ENCODE data around the gene CLEC14A.

The CLEC14A gene

GRCh38 chr14:38224338-38224737, 31.6 kb downstream of the CLEC14A start:
- in situ Hi-C loops (cut with HindIII; ENCODE audit: low pct_ligation_motif_present, low sequenced_read_pairs): no loop called here
- Histone ChIP-seq H3K27ac (no peak overlapping the region), H3K4me3 (ENCODE audit: low read depth, low read length) (no peak overlapping the region), H3K27me3 (replicated peaks) (no peaks in the 10 kb centered on the region), H3K36me3 (replicated peaks) (no peaks in the 10 kb centered on the region)
- DNase-seq: no peak
- TF ChIP-seq, protein P1, sequence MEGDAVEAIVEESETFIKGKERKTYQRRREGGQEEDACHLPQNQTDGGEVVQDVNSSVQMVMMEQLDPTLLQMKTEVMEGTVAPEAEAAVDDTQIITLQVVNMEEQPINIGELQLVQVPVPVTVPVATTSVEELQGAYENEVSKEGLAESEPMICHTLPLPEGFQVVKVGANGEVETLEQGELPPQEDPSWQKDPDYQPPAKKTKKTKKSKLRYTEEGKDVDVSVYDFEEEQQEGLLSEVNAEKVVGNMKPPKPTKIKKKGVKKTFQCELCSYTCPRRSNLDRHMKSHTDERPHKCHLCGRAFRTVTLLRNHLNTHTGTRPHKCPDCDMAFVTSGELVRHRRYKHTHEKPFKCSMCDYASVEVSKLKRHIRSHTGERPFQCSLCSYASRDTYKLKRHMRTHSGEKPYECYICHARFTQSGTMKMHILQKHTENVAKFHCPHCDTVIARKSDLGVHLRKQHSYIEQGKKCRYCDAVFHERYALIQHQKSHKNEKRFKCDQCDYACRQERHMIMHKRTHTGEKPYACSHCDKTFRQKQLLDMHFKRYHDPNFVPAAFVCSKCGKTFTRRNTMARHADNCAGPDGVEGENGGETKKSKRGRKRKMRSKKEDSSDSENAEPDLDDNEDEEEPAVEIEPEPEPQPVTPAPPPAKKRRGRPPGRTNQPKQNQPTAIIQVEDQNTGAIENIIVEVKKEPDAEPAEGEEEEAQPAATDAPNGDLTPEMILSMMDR (IDR thresholded peaks at IDR 0.05; ENCODE audit: low read depth, low read length, missing control alignments): no peak

- in situ Hi-C loops (cut with HindIII; ENCODE audit: low pct_ligation_motif_present, low sequenced_read_pairs): no loop called here
- no peaks in the 10 kb centered on the region for H3K36me3 ChIP-seq (replicated peaks)
These were observed 34.8 kb downstream of the CLEC14A start for GRCh38 chr14:38221077-38221476.

GRCh38 chr14:38217553-38217952, 38.3 kb downstream of the CLEC14A start:
- no peak for DNase-seq
- no peaks in the 10 kb centered on the region for H3K36me3 ChIP-seq (replicated peaks)
- TF ChIP-seq, protein P1 (IDR thresholded peaks at IDR 0.05; ENCODE audit: low read depth, low read length, missing control alignments): no peak
- H3K4me3 ChIP-seq (ENCODE audit: low read depth, low read length): no peak overlapping the region
- in situ Hi-C loops (cut with HindIII; ENCODE audit: low pct_ligation_motif_present, low sequenced_read_pairs): no loop called here
- no peaks in the 10 kb centered on the region for H3K27me3 ChIP-seq (replicated peaks)
- no peak overlapping the region for H3K27ac ChIP-seq

More at GRCh38 chr14:38221077-38221476, 34.8 kb downstream of the CLEC14A start:
- H3K27ac ChIP-seq: no peak overlapping the region
- TF ChIP-seq, protein P1 (IDR thresholded peaks at IDR 0.05; ENCODE audit: low read depth, low read length, missing control alignments): no peak
- DNase-seq: no peak
- no peak overlapping the region for H3K4me3 ChIP-seq (ENCODE audit: low read depth, low read length)
- H3K27me3 ChIP-seq (replicated peaks): no peaks in the 10 kb centered on the region

DNA sequence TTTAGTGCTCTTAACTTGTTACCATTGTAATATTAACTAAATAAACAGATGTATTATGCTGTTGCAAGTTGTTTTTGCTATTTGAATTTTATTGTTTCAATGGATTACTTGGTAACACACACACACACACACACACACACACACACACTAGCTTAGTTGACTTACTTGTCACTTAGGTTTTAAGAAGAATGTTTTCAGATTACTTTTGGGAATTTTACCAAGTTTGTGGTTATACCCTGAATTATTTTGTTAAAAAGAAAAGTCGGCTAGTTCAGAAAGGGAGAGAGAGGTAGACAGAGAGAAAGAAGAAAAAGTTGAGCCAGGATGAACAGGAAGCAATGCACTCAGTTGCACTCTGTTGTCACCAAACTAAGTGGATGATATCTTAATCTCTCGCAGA, 42.9 kb downstream of the CLEC14A start:
- Histone ChIP-seq H3K27ac (no peak overlapping the region), H3K27me3 (replicated peaks) (peaks cover 23% of the 10 kb centered on the region), H3K4me3 (ENCODE audit: low read depth, low read length) (no peak overlapping the region), H3K36me3 (replicated peaks) (no peaks in the 10 kb centered on the region)
- in situ Hi-C loops (cut with HindIII; ENCODE audit: low pct_ligation_motif_present, low sequenced_read_pairs): no loop called here
- TF ChIP-seq, protein P1 (IDR thresholded peaks at IDR 0.05; ENCODE audit: low read depth, low read length, missing control alignments): no peak
- DNase-seq: no peak

- no peaks in the 10 kb centered on the region for H3K36me3 ChIP-seq (replicated peaks)
- in situ Hi-C loops (cut with HindIII; ENCODE audit: low pct_ligation_motif_present, low sequenced_read_pairs): no loop called here
- no peak for DNase-seq
- TF ChIP-seq, protein P1 (IDR thresholded peaks at IDR 0.05; ENCODE audit: low read depth, low read length, missing control alignments): no peak
- no peak overlapping the region for H3K4me3 ChIP-seq (ENCODE audit: low read depth, low read length)
- H3K27ac ChIP-seq: no peak overlapping the region
- H3K27me3 ChIP-seq (replicated peaks): peaks cover 26% of the 10 kb centered on the region
These were observed 43.8 kb downstream of the CLEC14A start for GRCh38 chr14:38212111-38212510.

- no peak for DNase-seq
- Histone ChIP-seq H3K4me3 (ENCODE audit: low read depth, low read length) (peak overlapping the region; percentile 15), H3K36me3 (replicated peaks) (no peaks in the 10 kb centered on the region), H3K27ac (no peak overlapping the region), H3K27me3 (replicated peaks) (peaks cover 26% of the 10 kb centered on the region)
- TF ChIP-seq, protein P1 (IDR thresholded peaks at IDR 0.05; ENCODE audit: low read depth, low read length, missing control alignments): no peak
- in situ Hi-C loops (cut with HindIII; ENCODE audit: low pct_ligation_motif_present, low sequenced_read_pairs): no loop called here
These were observed 44.6 kb downstream of the CLEC14A start for GRCh38 chr14:38211255-38211735.
